Neural cell (in vitro differentiated cells): Measurements from ENCODE around the gene BSX. TPM values are rescaled to one million over a fixed set of nuclear protein-coding genes. Genes with fewer than 3 reads are reported as not detected.

Source experiments
- H2AFZ ChIP-seq: fragments of 200-600, 300-800 bp; sonication (generic), shearing (Covaris generic); 2 replicates; pipeline ENCODE4 v1.6.0; 2014; ENCODE audit warnings: low read depth, mild to moderate bottlenecking, antibody characterized with exemption, low read length, moderate library complexity
- H3F3A ChIP-seq: fragments of 200-600 bp; shearing (Covaris generic); 2 replicates; pipeline ENCODE4 v1.6.1; 2016; ENCODE audit warnings: mild to moderate bottlenecking, moderate library complexity, mixed read lengths, antibody characterized with exemption, low read length; ENCODE audit not compliant: insufficient read depth, poor library complexity, severe bottlenecking
- H3K27ac ChIP-seq: fragments of 200-600, 300-800 bp; sonication (generic), shearing (Covaris generic); 2 replicates; pipeline ENCODE4 v1.5.1; 2014; ENCODE audit warnings: mild to moderate bottlenecking, low read length, moderate library complexity
- H3K27me3 ChIP-seq: fragments of 300-800, 200-600 bp; sonication (generic), shearing (Covaris generic); 2 replicates; pipeline ENCODE4 v1.6.0; 2014; ENCODE audit warnings: mild to moderate bottlenecking, low read depth, low read length, moderate library complexity; ENCODE audit not compliant: insufficient read depth
- H3K36me3 ChIP-seq: fragments of 300-800, 200-600 bp; sonication (generic), shearing (Covaris generic); 2 replicates; pipeline ENCODE4 v1.5.1; 2014; ENCODE audit warnings: mild to moderate bottlenecking, antibody characterized with exemption, low read length, moderate library complexity; ENCODE audit not compliant: insufficient read depth
- H3K4me2 ChIP-seq: fragments of 300-800, 200-600 bp; sonication (generic), shearing (Covaris generic); 2 replicates; pipeline ENCODE4 v1.6.0; 2014; ENCODE audit warnings: mild to moderate bottlenecking, low read length
- H3K4me3 ChIP-seq: fragments of 300-800, 200-600 bp; sonication (generic), shearing (Covaris generic); 2 replicates; pipeline ENCODE4 v1.5.1; 2014; ENCODE audit warnings: mild to moderate bottlenecking, low read length, moderate library complexity
- H3K79me2 ChIP-seq: fragments of 200-600 bp; shearing (Covaris generic); replicated peaks from 2 replicates; pipeline ENCODE4 v1.6.0; 2014; ENCODE audit warnings: mild to moderate bottlenecking, low read length, moderate library complexity; ENCODE audit not compliant: insufficient read depth
- H3K9ac ChIP-seq: fragments of 300-800, 200-600 bp; sonication (generic), shearing (Covaris generic); 2 replicates; pipeline ENCODE4 v1.6.1; 2016; ENCODE audit warnings: mild to moderate bottlenecking, low read length, mixed read lengths
- H3K9me2 ChIP-seq: fragments of 200-600 bp; shearing (Covaris generic); 2 replicates; pipeline ENCODE4 v1.6.1; 2016; ENCODE audit warnings: mild to moderate bottlenecking, low read length, mixed read lengths; ENCODE audit not compliant: insufficient read depth
- H3K9me3 ChIP-seq: fragments of 200-600, 300-800 bp; sonication (generic), shearing (Covaris generic); 2 replicates; pipeline ENCODE4 v1.6.1; 2016; ENCODE audit warnings: mild to moderate bottlenecking, mixed run types, low read length, moderate library complexity, mixed read lengths
- H4K20me1 ChIP-seq: fragments of 200-600 bp; shearing (Covaris generic); 2 replicates; pipeline ENCODE4 v1.6.1; 2016; ENCODE audit warnings: mild to moderate bottlenecking, mixed run types; ENCODE audit not compliant: insufficient read depth
- CTCF ChIP-seq: fragments of 450-650 bp; IDR thresholded peaks from 2 replicates; pipeline ENCODE4 v1.5.1; 2014; ENCODE audit warnings: antibody characterized with exemption, mild to moderate bottlenecking, moderate library complexity; ENCODE audit not compliant: poor library complexity, severe bottlenecking
- EP300 ChIP-seq: fragments of 450-650 bp; conservative IDR thresholded peaks from 2 replicates; pipeline ENCODE4 v1.6.1; 2014; ENCODE audit warnings: antibody characterized with exemption, mild to moderate bottlenecking, moderate library complexity; ENCODE audit not compliant: poor library complexity, severe bottlenecking
- EZH2 ChIP-seq: fragments of 200-600, 300-800 bp; shearing (Covaris generic), sonication (generic); IDR thresholded peaks from 2 replicates; pipeline ENCODE4 v1.6.1; 2014; ENCODE audit warnings: antibody characterized with exemption, low read length, borderline replicate concordance, mild to moderate bottlenecking; ENCODE audit not compliant: insufficient read depth, poor library complexity, severe bottlenecking
- MXI1 ChIP-seq: fragments of 450-650 bp; conservative IDR thresholded peaks from 2 replicates; pipeline ENCODE4 v1.6.1; 2014; ENCODE audit warnings: antibody characterized with exemption, mild to moderate bottlenecking; ENCODE audit not compliant: poor library complexity, severe bottlenecking
- POLR2AphosphoS5 ChIP-seq: IDR thresholded peaks from 2 replicates; pipeline ENCODE4 v1.6.1; 2012
- RAD21 ChIP-seq: fragments of 450-650 bp; conservative IDR thresholded peaks from 2 replicates; pipeline ENCODE4 v1.6.1; 2014; ENCODE audit warnings: antibody characterized with exemption, mild to moderate bottlenecking, moderate library complexity
- REST ChIP-seq: IDR thresholded peaks from 2 replicates; pipeline ENCODE4 v1.6.1; 2012; ENCODE audit warnings: borderline replicate concordance
- SMC3 ChIP-seq: fragments of 450-650 bp; conservative IDR thresholded peaks from 2 replicates; pipeline ENCODE4 v1.6.1; 2014; ENCODE audit warnings: antibody characterized with exemption, mild to moderate bottlenecking, moderate library complexity; ENCODE audit not compliant: poor library complexity
- TAF1 ChIP-seq: IDR thresholded peaks from 2 replicates; pipeline ENCODE4 v1.6.1; 2012; ENCODE audit warnings: low read depth
- polyA plus RNA-seq: library from polyadenylated mRNA; depleted of rRNA; stranded (reverse); fragments of >200 nt; gene quantifications from 2 replicates; pipeline ENCODE4 v1.2.3, GENCODE V29; 2014

The BSX gene
- polyA plus RNA-seq, 1 donor from 2014 or later, result not detected

- TF ChIP-seq EZH2 (no peak), MXI1 (no peak), POLR2AphosphoS5 (no peak), REST (no peak), TAF1 (no peak), CTCF (no peak), EP300 (no peak), SMC3 (no peak), RAD21 (no peak)
- Histone ChIP-seq H3K4me2 (no peak overlapping the region), H3F3A (no peaks in the 10 kb centered on the region), H3K27ac (no peak overlapping the region), H3K79me2 (no peaks in the 10 kb centered on the region), H3K27me3 (no peaks in the 10 kb centered on the region), H3K9me2 (no peaks in the 10 kb centered on the region), H2AFZ (no peak overlapping the region), H3K4me3 (no peak overlapping the region), H3K9me3 (no peaks in the 10 kb centered on the region), H3K9ac (no peak overlapping the region), H4K20me1 (no peaks in the 10 kb centered on the region), H3K36me3 (no peaks in the 10 kb centered on the region)
Observed at GRCh38 chr11:122938557-122938956, 43.1 kb downstream of the BSX start.

GRCh38 chr11:122937983-122938382, 43.7 kb downstream of the BSX start:
- no peak overlapping the region for H2AFZ ChIP-seq
- H3K9me2 ChIP-seq, result no peaks in the 10 kb centered on the region
- H3K27ac ChIP-seq, result no peak overlapping the region
- H3K4me3 ChIP-seq, result no peak overlapping the region
- no peaks in the 10 kb centered on the region for H3K9me3 ChIP-seq
- no peaks in the 10 kb centered on the region for H3F3A ChIP-seq
- no peaks in the 10 kb centered on the region for H3K27me3 ChIP-seq
- no peak overlapping the region for H3K9ac ChIP-seq
- no peaks in the 10 kb centered on the region for H3K79me2 ChIP-seq
- H3K4me2 ChIP-seq, result no peak overlapping the region
- no peaks in the 10 kb centered on the region for H4K20me1 ChIP-seq
- TF ChIP-seq MXI1 (no peak), SMC3 (no peak)
- no peaks in the 10 kb centered on the region for H3K36me3 ChIP-seq

- no peaks in the 10 kb centered on the region for H3K36me3 ChIP-seq
- no peaks in the 10 kb centered on the region for H3F3A ChIP-seq
Observed at GRCh38 chr11:122933416-122933815, 48.2 kb downstream of the BSX start.

More at GRCh38 chr11:122933416-122933815, 48.2 kb downstream of the BSX start:
- H3K27me3 ChIP-seq, result no peaks in the 10 kb centered on the region
- no peak overlapping the region for H3K9ac ChIP-seq
- H3K79me2 ChIP-seq, result no peaks in the 10 kb centered on the region
- H3K9me3 ChIP-seq, result no peaks in the 10 kb centered on the region
- H2AFZ ChIP-seq, result no peak overlapping the region
- TF ChIP-seq EP300 (no peak), POLR2AphosphoS5 (no peak), TAF1 (no peak), CTCF (no peak), RAD21 (no peak), SMC3 (no peak), EZH2 (no peak), REST (no peak)
- H3K4me3 ChIP-seq, result no peak overlapping the region
- H4K20me1 ChIP-seq, result no peaks in the 10 kb centered on the region
- H3K27ac ChIP-seq, result no peak overlapping the region
- no peak overlapping the region for H3K4me2 ChIP-seq
- no peaks in the 10 kb centered on the region for H3K9me2 ChIP-seq
